Activated CD4-positive, CD25-positive, alpha-beta regulatory T cell (primary cell): Measurements from ENCODE around the gene RGS7.
"Not testable (repeated sequence)": the region's sequence is repeated elsewhere in the genome, so short reads cannot be mapped to it uniquely, and the experiment has no call there.

Experiments used
- DNase-seq, 4 experiments: peaks; one replicate each; lab custom pipeline; 2025; lab: John Stamatoyannopoulos, UW

RGS7 gene

GRCh38 chr1:241138248-241138647 is 218.8 kb downstream of the RGS7 start:
- DNase-seq, result no peak

- DNase-seq, result no peak
Observed at GRCh38 chr1:241136389-241136788, 220.6 kb downstream of the RGS7 start.

- DNase-seq, result no peak
Observed at GRCh38 chr1:241131636-241132194, 225.3 kb downstream of the RGS7 start.

GRCh38 chr1:241130881-241131280 is 226.1 kb downstream of the RGS7 start:
- no peak for DNase-seq

GRCh38 chr1:241129207-241129960 is 227.6 kb downstream of the RGS7 start:
- DNase-seq, result no peak

GRCh38 chr1:241125286-241125685 is 231.7 kb downstream of the RGS7 start:
- no peak for DNase-seq

- no peak for DNase-seq
Observed at GRCh38 chr1:241118049-241118448, 239.0 kb downstream of the RGS7 start.

- no peak for DNase-seq
Observed at GRCh38 chr1:241115784-241116183, 241.2 kb downstream of the RGS7 start.

- DNase-seq, result no peak
Observed at GRCh38 chr1:241114699-241115233, 242.2 kb downstream of the RGS7 start.

- no peak for DNase-seq
Observed at GRCh38 chr1:241113557-241113956, 243.4 kb downstream of the RGS7 start.

GRCh38 chr1:241109039-241109438 is 248.0 kb downstream of the RGS7 start:
- no peak for DNase-seq

- DNase-seq, result no peak
Observed at GRCh38 chr1:241105147-241105546, 251.9 kb downstream of the RGS7 start.

- no peak for DNase-seq
Observed at GRCh38 chr1:241102664-241103063, 254.3 kb downstream of the RGS7 start.

- no peak for DNase-seq
Observed at GRCh38 chr1:241101622-241102021, 255.4 kb downstream of the RGS7 start.

GRCh38 chr1:241097479-241097878 is 259.5 kb downstream of the RGS7 start:
- no peak for DNase-seq

GRCh38 chr1:241096982-241097381 is 260.0 kb downstream of the RGS7 start:
- no peak for DNase-seq

GRCh38 chr1:241095847-241096246 is 261.2 kb downstream of the RGS7 start:
- no peak for DNase-seq

GRCh38 chr1:241090798-241091197 is 266.2 kb downstream of the RGS7 start:
- DNase-seq, result no peak

- not testable (repeated sequence) for DNase-seq
Observed at GRCh38 chr1:241089066-241089465, 267.9 kb downstream of the RGS7 start.

GRCh38 chr1:241088075-241088474 is 268.9 kb downstream of the RGS7 start:
- DNase-seq, result not testable (repeated sequence)

GRCh38 chr1:241086686-241087085 is 270.3 kb downstream of the RGS7 start:
- DNase-seq, result no peak

GRCh38 chr1:241083285-241083684 is 273.7 kb downstream of the RGS7 start:
- DNase-seq, result no peak

- no peak for DNase-seq
Observed at GRCh38 chr1:241081473-241081872, 275.5 kb downstream of the RGS7 start.

GRCh38 chr1:241079459-241079858 is 277.5 kb downstream of the RGS7 start:
- DNase-seq, result no peak
